Measurements from ENCODE around the gene GTF2H1.
A peak's percentile ranks its signal among the peaks of the same experiment; 100 is the strongest.

GTF2H1 gene

DNA sequence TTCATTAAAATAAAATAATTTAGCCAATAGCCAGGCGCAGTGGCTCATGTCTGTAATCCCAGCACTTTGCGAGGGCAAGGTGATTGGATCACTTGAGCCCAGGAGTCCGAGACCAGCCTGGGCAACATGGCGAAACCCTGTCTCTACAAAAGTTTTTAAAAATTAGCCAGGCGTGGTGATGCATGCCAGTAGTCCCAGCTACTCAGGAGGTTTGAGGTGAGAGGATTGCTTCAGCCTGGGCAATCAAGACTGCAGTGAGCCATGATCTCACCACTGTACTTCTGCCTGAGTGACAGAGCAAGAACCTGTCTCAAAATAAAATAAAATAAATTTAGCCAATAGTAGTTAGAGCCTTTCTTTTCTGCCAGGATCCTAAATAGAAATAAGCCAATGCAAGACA is 12.7 kb upstream of the GTF2H1 start:
- TF ChIP-seq, protein P1, sequence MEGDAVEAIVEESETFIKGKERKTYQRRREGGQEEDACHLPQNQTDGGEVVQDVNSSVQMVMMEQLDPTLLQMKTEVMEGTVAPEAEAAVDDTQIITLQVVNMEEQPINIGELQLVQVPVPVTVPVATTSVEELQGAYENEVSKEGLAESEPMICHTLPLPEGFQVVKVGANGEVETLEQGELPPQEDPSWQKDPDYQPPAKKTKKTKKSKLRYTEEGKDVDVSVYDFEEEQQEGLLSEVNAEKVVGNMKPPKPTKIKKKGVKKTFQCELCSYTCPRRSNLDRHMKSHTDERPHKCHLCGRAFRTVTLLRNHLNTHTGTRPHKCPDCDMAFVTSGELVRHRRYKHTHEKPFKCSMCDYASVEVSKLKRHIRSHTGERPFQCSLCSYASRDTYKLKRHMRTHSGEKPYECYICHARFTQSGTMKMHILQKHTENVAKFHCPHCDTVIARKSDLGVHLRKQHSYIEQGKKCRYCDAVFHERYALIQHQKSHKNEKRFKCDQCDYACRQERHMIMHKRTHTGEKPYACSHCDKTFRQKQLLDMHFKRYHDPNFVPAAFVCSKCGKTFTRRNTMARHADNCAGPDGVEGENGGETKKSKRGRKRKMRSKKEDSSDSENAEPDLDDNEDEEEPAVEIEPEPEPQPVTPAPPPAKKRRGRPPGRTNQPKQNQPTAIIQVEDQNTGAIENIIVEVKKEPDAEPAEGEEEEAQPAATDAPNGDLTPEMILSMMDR (conservative IDR thresholded peaks at IDR 0.05; ENCODE audit: low read depth): no peak
- ChIA-PET CTCF (no interaction called here), POLR2A (ENCODE audit: low non-redundant PET) (no interaction called here)
- H3K27ac ChIP-seq: peak overlapping the region; percentile 38; the same call in 1 of the 2 replicates
- no peak for DNase-seq (ENCODE audit: low spot score)

DNA sequence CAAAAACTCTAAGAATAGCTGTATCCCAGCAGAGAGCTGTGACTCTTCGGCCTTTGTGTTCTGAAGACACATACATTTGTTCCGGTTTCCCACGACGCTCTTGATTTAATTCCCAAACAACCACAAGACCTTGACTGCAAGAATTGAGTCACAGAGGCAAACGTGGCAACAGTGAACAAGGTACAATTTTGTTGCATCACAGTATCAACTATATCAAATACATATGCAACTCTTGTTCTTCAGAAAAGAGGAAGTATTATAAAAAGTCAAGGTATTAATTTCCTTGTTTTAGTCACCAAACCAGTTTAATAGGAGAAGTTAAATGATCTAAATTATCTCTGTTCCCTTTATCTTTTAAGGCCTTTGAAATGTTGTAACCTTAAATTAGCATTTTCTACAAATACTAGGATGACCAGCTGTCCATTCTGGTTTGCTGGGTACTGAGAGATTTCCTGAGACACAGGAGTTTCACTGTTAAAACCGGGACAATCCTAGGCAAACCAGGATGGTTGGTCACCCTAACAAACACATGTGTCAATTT is 11.5 kb upstream of the GTF2H1 start:
- TF ChIP-seq, protein P1 (conservative IDR thresholded peaks at IDR 0.05; ENCODE audit: low read depth): no peak
- ChIA-PET CTCF (interaction anchor here (0.7 kb wide), 1 partner anchor 413 kb away, joined by 4 read pairs; no protein-coding TSS in a partner anchor), POLR2A (ENCODE audit: low non-redundant PET) (no interaction called here)
- no peak for DNase-seq (ENCODE audit: low spot score)
- H3K27ac ChIP-seq: no peak overlapping the region

- no peak overlapping the region for H3K27ac ChIP-seq
- ChIA-PET CTCF (interaction anchor here (0.7 kb wide), 1 partner anchor 197 kb away, joined by 4 read pairs; no protein-coding TSS in a partner anchor), POLR2A (ENCODE audit: low non-redundant PET) (no interaction called here)
- TF ChIP-seq, protein P1 (conservative IDR thresholded peaks at IDR 0.05; ENCODE audit: low read depth): no peak
- DNase-seq (ENCODE audit: low spot score): no peak
These were observed 10.4 kb upstream of the GTF2H1 start for GRCh38 chr11:18312012-18312411.

- TF ChIP-seq, protein P1 (conservative IDR thresholded peaks at IDR 0.05; ENCODE audit: low read depth): no peak
- POLR2A ChIA-PET (ENCODE audit: low non-redundant PET): interaction anchor here (0.5 to 0.6 kb wide), 2 partner anchors 83 to 364 kb away, joined by 4 to 6 read pairs; no protein-coding TSS in a partner anchor
- peak; percentile 65 for DNase-seq (ENCODE audit: low spot score)
- peak overlapping the region; percentile 75 for H3K27ac ChIP-seq
- CTCF ChIA-PET: interaction anchor here (0.6 to 1.0 kb wide), 3 partner anchors 9 to 379 kb away, joined by 3 to 4 read pairs (median 3); partner anchors contain the start of gene HPS5
These were observed 9.5 kb upstream of the GTF2H1 start for GRCh38 chr11:18312663-18313420.

GRCh38 chr11:18313965-18314763 is 8.2 kb upstream of the GTF2H1 start:
- ChIA-PET POLR2A (ENCODE audit: low non-redundant PET) (interaction anchor here (0.6 kb wide), 1 partner anchor 217 kb away, joined by 4 read pairs; no protein-coding TSS in a partner anchor), CTCF (interaction anchor here (0.6 to 0.8 kb wide), 2 partner anchors 81 to 380 kb away, joined by 3 to 4 read pairs; no protein-coding TSS in a partner anchor)
- H3K27ac ChIP-seq: peak overlapping the region; percentile 75
- no peak for DNase-seq (ENCODE audit: low spot score)
- TF ChIP-seq, protein P1 (conservative IDR thresholded peaks at IDR 0.05; ENCODE audit: low read depth): no peak
